Measurements from ENCODE around the gene TMEM235.

TMEM235 gene

DNA sequence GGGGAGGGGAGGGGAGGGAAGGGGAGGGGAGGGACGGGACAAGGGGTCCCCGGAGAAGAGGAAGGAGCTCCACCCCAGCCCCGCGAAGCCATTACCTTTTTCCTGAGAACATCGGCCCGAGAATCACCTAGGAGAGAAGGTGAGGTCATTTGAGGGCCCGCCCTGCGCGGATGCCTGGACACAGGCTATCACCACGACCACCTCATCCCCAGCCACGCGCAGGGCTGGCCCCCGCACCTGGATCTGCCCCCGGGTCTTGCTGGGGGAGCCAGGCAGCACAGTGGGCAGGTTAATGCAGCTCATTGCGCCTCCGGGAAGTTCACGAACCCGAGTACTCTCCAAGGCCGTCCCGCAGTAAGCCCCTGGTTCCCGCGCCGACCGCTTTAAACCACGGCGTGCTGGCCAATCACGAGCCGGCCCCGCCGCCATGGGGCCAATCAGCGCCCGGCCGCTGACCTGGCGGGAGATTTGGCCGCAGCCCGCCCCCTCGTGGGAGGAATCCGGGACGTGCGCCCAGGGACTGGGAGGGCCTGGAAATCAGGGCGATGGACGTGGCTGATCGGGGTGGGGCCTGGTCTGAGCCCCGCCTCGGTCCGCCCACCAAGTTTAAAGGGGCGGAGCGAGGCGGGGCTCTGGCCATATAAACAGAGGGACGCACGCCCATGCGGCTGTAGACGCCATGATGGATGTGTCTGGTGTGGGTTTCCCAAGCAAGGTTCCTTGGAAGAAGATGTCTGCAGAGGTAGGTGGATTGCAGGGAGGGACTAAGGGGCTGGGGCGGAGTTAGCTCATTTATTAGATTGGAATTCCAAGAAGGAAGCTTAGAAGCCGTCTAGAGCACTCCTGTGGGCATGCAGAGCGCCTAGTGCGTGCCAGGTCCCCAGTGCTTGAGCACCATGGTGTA lies 44.5 kb upstream of the TMEM235 start, which contains the start of the genes AFMID and TK1:
Gene AFMID (plus strand): TSS at position 671 of the 904 bp plus-strand sequence. CDS start 9 bp downstream, at position 680.
Gene TK1 (minus strand): TSS at position 361 of the 904 bp plus-strand sequence. CDS start 58 bp downstream, at position 303.
- TF ChIP-seq, protein P1, sequence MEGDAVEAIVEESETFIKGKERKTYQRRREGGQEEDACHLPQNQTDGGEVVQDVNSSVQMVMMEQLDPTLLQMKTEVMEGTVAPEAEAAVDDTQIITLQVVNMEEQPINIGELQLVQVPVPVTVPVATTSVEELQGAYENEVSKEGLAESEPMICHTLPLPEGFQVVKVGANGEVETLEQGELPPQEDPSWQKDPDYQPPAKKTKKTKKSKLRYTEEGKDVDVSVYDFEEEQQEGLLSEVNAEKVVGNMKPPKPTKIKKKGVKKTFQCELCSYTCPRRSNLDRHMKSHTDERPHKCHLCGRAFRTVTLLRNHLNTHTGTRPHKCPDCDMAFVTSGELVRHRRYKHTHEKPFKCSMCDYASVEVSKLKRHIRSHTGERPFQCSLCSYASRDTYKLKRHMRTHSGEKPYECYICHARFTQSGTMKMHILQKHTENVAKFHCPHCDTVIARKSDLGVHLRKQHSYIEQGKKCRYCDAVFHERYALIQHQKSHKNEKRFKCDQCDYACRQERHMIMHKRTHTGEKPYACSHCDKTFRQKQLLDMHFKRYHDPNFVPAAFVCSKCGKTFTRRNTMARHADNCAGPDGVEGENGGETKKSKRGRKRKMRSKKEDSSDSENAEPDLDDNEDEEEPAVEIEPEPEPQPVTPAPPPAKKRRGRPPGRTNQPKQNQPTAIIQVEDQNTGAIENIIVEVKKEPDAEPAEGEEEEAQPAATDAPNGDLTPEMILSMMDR (IDR thresholded peaks at IDR 0.05; ENCODE audit: low read depth, low read length): peak; percentile 55
- peak within 1 kb of the TSS; percentile 75 for H3K4me3 ChIP-seq (ENCODE audit: low read depth, low read length)

DNA sequence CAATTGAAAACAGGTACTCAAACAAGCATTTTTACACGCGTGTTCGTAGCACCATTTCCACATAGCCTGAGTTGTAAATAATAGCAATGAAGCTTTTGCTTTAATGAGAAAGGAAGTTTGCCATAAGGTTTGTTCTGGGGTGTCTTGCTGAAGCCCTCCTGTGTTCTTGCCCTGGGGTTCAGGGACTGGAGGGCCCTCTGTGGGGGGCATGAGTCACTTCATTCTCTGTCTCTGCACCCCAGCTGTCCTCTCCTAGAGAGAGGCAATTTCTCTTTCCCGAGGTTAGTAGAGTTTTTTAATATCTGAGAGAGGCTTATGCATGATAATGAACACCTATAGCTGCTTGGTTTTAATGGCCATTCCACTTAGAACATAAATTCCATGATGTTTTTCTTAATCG lies 34.7 kb upstream of the TMEM235 start:
- no peak overlapping the region for H3K4me3 ChIP-seq (ENCODE audit: low read depth, low read length)
- TF ChIP-seq, protein P1 (IDR thresholded peaks at IDR 0.05; ENCODE audit: low read depth, low read length): no peak

DNA sequence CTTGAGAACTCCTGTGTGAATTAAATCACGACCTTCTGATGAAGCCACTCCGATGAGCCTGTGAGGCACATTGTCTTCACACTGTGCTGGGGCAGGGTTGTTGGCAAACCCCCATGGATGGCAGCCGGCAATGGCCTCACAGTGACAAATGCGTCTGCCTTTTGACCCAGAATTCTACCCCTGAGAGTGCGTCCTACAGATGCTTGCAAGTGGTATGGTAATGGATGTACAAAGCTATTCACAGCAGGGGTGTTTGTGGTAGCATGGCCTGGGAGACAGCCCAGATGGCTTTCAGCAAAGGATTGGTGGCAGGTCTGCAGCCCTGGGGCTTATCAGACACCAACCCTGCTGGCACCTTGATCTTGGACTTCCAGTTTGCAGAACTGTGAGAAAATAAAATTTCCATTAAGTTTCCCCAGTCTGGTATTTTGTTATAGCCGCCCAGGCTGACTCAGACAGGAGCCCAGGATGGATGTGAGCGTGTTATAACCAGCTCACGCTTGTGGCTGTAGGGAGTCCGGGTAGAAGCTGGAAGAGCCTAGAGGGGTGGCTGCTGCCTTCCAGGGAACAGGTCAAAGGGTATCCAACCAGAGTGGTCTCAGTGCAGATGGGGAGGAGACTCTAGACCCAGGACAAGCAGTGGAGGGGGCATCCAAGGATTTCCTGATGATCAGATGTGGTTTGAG lies 34.1 kb upstream of the TMEM235 start:
- H3K4me3 ChIP-seq (ENCODE audit: low read depth, low read length): no peak overlapping the region
- TF ChIP-seq, protein P1 (IDR thresholded peaks at IDR 0.05; ENCODE audit: low read depth, low read length): no peak

DNA sequence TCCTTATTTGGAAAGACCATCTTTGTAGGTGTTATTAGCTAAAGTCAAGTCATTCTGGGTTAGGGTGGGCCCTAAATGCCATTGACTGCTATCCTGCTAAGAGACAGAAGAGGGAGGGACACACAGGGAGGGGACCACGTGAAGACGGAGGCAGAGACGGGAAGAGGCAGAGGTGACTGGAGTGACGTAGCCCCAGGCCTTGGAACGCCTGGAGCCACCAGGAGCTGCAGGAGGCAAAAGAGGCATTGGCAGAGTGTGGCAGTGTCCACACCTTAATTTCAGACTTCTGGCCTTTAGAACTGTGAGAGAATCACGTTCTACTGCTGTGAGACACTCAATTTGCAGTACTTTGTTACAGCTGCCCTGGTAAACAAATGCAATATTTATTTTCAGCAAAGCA lies 31.0 kb upstream of the TMEM235 start:
- no peak overlapping the region for H3K4me3 ChIP-seq (ENCODE audit: low read depth, low read length)
- TF ChIP-seq, protein P1 (IDR thresholded peaks at IDR 0.05; ENCODE audit: low read depth, low read length): no peak

DNA sequence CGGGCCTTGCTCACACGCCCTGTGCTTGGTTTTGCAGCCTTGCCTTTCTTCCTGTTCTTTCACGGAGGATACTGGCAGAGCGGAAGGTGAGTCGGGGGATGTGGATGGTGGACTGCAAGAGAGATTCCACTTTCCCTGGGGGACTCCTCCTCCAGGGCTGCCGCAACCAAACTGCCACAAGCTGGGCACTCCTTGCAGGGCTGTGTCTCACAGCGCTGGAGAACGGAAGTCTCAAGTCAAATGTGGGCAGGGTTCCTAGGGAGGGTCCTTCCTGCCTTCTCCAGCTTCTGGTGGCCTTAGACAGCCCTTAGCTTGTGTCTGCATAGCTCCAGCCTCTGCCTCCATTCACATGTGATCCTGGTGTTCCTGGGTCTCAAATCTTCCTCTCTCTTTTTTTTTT lies 28.8 kb upstream of the TMEM235 start:
- TF ChIP-seq, protein P1 (IDR thresholded peaks at IDR 0.05; ENCODE audit: low read depth, low read length): no peak

DNA sequence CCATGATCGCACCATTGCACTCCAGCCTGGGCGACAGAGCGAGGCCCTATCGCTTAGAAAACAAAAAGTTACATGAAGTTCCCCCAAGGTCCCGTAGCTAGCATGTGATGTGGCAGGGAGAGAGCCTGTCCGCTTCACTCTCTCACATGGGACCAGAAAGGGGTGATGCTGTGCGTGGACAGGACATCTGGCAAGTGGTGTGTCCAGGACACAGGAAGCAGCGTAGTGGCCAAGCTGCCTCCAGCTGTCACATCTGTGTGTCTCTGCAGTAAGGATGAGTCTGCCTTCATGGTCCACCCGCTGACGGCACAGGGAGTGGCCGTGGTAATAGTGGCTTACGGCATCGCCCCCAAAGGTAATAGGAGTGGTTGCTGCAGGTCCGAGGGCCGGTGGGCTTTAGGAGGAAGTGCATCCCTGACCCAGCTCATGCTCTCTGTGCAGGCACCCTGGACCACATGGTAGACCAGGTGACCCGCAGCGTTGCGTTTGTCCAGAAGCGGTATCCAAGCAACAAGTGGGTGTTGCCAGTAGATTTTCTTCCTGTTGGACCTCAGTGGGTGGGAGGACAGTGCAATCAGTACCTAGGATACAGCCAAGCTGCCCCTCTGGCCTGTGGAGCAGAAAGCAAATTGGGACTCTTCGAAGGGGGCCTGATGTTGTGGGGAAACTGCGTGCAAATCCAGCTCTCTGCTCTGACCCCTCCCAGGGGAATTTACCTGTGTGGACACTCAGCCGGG lies 26.9 kb upstream of the TMEM235 start:
- H3K4me3 ChIP-seq (ENCODE audit: low read depth, low read length): no peak overlapping the region

More for the DNA sequence above, 28.8 kb upstream of the TMEM235 start:
- no peak overlapping the region for H3K4me3 ChIP-seq (ENCODE audit: low read depth, low read length)

More for the DNA sequence above, 26.9 kb upstream of the TMEM235 start:
- TF ChIP-seq, protein P1 (IDR thresholded peaks at IDR 0.05; ENCODE audit: low read depth, low read length): no peak

Measured in WI38 (cell line).